NCI-H345 (cell line): ENCODE data around the gene ERBB2.
"Not testable (repeated sequence)": the region's sequence is repeated elsewhere in the genome, so short reads cannot be mapped to it uniquely, and the experiment has no call there.

Experiments used
- DNase-seq: peaks from one replicate; lab custom pipeline; 2025; lab: John Stamatoyannopoulos, UW

Gene ERBB2

GRCh38 chr17:39678340-39679116 lies 21.3 kb upstream of the ERBB2 start:
- no peak for DNase-seq

GRCh38 chr17:39679521-39680192 lies 20.2 kb upstream of the ERBB2 start:
- DNase-seq = no peak

- DNase-seq = no peak
Measured at GRCh38 chr17:39683295-39683939, 16.4 kb upstream of the ERBB2 start.

GRCh38 chr17:39684369-39685192 lies 15.3 kb upstream of the ERBB2 start:
- DNase-seq = no peak

- DNase-seq = no peak
Measured at GRCh38 chr17:39687101-39687545, 12.7 kb upstream of the ERBB2 start.

GRCh38 chr17:39687546-39688474 lies 12.1 kb upstream of the ERBB2 start, which contains the start of gene PGAP3:
TSS of gene PGAP3 (minus strand) at chr17:39688057. CDS start at chr17:39688014, 43 bp downstream.
- DNase-seq = peak; percentile 95

GRCh38 chr17:39688475-39688835 lies 11.4 kb upstream of the ERBB2 start:
- DNase-seq = no peak

- DNase-seq = no peak
Measured at GRCh38 chr17:39688945-39689344, 10.9 kb upstream of the ERBB2 start.

- no peak for DNase-seq
Measured at GRCh38 chr17:39694593-39694992, 5.3 kb upstream of the ERBB2 start.

- DNase-seq = no peak
Measured at GRCh38 chr17:39695089-39695474, 4.8 kb upstream of the ERBB2 start.

- DNase-seq = no peak
Measured at GRCh38 chr17:39696731-39697130, 3.1 kb upstream of the ERBB2 start.

- no peak for DNase-seq
Measured at GRCh38 chr17:39697961-39698360, 1.9 kb upstream of the ERBB2 start.

GRCh38 chr17:39699157-39699817 lies 577 bp upstream of the ERBB2 start:
- DNase-seq = not testable (repeated sequence)

- DNase-seq = no peak
Measured at GRCh38 chr17:39700148-39700987, 504 bp downstream of the ERBB2 start.

GRCh38 chr17:39701012-39701783 lies 1.3 kb downstream of the ERBB2 start:
- DNase-seq = no peak

GRCh38 chr17:39701784-39702422 lies 2.0 kb downstream of the ERBB2 start:
- DNase-seq = no peak

GRCh38 chr17:39702901-39703893 lies 3.3 kb downstream of the ERBB2 start:
- no peak for DNase-seq
